HG03045 (cell line): ENCODE measurements around the gene GNLY.
"Not testable (repeated sequence)": the region's sequence is repeated elsewhere in the genome, so short reads cannot be mapped to it uniquely, and the experiment has no call there.

Source experiments
- ATAC-seq: cut with Tn5 transposase; IDR thresholded peaks from one replicate; pipeline ENCODE4 v1.9.1; 2021; ENCODE audit warnings: mild to moderate bottlenecking, moderate library complexity; ENCODE audit not compliant: unreplicated experiment

Gene GNLY

DNA sequence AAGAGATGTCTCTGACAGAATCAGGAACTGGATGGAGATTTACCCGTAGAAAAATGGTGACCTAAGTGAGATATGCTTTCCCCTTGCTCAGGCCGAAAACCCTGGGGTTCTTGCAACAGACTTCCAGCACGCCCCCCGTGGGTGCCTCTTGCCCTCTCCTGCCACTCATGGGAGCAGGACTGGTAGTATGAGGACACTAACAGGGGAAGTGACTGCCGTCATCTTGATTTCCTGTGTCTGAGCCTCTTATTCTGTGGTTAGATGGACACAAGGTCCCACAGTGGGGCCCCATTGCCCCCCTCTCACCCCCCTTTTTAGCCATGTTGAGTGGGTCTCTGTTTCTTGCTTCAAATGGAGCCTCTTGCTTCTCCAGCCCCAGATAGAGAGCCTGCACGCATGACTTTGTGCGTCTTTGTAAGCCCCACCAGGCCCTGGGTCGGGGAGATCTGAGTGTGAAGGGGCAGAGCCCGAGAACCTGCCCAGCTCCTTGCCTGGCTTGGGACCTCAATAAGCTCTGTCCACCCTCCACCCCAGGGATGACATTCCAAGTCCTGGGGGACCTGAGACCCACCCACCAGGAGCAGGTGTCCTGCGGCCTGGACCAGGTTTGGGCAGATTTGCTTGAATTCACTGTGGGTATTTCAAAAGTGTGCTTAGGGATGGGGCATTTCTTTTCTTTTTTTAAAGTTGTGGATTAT is 12.6 kb downstream of the GNLY start:
- no peak for ATAC-seq

DNA sequence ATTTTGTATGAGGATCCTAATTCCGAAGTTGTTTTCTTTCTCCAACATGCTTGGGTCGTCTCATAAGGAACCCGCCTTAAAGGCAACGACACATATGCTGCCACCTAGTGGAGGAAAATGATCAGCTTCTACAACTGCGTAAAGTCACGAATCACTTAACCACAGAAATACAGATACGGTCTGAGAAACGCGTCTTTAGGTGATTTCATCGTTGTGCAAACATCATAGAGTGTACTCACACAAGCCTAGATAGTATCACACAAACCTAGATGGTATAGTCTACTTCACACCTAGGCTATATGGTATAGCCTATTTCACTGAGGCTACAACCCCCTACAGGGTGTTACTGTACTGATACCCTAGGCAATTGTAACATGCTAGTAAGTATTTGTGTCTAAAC is 13.1 kb downstream of the GNLY start:
- ATAC-seq, result peak; percentile 65

DNA sequence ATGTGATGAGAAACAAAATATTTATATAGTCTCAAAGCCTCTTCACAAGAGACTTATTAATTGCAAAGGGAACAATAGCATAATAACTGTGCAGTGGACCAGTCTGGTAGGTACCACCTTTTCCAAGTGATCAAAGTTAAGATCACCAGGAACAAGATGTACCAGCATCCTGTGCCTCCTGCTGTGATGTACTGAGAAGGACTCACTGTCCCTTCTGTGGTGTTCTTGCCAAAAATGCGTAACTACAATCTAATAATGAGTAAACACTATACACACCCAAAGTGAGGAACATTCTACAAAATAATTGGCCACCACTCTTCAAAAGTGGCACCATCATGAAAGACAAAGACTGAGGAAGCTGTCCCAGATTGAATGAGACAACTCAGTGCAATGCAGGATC is 14.5 kb downstream of the GNLY start:
- no peak for ATAC-seq

DNA sequence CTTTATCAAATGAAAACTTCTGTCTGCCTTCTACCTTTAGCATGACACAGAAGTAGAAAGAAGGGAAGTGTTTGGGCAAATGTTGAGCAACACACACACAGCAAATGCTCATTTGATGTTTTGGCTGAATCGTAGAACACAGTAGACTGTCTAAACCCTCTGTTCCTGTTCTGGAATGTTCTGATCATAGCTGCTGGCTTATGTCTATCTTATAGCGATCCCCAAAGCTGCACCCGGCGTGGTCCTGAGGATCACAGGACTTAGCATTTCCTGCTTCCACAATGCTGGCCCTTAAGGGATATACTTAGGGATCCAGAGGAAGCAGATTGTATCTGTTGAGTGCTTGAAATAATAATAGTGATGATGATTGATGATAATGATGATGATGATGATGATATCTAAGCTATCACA is 15.2 kb downstream of the GNLY start:
- ATAC-seq, result no peak

DNA sequence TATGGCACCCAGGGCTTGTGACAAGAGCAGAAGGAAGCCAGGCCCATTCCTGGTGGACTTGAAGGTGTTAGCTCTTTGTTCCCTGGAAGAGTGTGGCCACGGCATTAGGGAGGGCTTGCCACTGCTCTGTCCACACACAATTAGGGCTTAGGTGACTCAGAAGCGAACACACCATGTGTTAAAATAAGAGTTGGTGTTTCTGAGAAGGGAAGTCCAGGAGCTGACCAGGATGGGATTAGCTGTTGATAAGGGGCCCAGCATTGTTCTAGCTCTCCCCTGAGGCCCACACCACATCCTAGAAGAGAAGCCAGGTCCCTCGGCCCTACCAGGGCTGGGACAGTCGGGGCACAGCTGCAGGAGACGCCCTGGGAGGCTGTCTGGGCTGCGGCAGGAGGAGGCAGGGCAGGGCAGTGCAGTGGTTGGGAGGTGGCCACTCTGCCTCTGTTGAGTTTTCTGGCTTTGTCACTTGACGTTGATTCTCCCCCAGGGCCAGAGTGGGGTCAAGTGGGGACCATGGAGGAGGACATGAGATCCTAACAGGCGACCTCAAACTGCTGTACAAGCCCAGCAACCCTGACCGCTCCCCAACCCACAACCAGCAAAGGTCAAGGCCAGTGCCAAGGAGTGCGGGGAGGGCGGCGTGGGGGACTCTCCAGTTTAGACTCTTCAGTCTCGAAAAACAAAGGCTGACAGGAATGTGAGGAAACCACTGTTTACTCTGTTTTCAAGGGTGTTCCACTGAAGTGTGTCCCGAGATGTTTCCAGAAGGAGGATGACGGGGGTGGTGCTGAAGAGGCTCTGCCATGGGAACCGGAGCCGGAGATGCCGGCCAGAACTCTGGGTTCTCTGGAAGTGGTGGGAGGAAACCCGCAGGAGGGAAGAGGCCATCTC is 16.8 kb downstream of the GNLY start:
- no peak for ATAC-seq

DNA sequence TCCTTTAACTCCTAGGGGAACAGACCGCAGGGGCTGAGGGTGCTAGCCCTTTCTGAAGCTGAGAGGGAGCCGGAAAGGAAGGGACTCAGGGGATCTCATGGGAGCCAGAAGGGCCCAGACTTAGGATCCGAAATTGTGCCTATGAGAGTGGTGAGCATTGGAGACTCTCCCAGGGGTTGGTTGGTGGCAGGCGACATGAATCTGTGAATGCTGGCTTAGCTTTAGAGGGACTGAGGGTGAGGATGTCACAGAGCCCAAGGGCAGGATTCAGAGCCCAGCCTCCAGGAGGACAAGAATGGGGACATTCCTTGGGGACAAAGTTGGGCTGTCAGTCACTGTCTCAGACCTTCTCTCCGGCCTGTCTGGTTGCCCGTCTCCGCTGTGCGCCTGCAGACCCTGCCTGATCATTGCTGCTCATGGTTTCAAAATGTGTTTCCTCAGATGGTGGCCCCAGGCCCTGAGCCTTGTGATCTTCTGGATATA is 17.5 kb downstream of the GNLY start:
- ATAC-seq, result no peak

DNA sequence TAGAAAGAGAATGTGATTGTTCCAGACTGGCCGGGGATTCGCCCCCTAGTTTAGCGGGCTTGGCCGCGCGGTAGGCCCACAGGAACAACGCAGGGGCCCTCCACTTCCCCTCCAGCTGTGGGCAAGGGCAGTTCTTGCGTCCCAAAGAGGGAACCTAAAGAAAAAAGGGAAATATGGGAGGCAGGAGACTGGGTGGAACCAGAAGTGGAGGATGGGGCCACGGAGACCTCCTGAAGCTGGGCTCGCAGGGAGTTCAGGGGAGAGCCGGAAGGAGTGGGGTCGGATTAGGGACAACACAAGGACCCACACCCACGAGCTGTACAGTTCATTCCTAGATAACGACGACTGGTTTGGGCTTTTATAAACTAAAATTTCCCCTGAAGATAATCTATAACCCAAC is 18.2 kb downstream of the GNLY start:
- ATAC-seq, result no peak

DNA sequence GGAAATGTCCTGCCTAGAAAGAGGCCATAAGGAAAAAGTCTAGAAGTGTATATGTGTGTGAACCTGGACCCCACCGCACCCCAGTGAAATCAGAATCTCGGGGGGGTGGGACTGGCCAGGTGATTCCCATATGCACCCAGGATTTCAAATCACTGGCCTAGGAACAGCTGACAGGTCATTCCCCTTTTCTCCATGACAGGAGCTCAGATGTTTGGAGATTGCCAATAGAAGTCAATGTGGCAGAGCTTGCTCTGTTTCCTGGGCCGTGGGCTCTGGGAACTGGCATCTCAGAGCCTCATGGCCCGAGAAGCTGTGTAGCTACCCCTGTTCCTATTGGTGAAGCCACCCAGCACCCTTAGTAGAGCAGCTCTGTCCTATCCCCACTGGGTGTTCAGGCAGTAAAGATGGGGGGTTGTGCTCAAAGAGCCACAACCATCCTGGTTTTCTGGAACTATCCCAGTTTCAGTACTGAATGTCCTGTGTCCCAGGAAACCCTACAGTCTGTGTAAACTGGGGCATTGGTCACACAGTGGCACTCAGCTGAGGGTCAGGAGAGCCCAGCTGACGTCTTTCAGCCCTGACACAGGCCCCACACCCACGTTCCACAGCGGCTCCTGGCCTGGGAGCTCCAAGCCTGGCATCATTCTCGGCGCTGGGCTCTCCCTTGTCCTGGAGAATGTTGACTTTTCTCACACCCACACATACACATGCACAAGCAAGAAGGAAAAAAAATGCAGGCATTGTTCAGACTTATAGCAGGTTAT is 18.9 kb downstream of the GNLY start:
- no peak for ATAC-seq

DNA sequence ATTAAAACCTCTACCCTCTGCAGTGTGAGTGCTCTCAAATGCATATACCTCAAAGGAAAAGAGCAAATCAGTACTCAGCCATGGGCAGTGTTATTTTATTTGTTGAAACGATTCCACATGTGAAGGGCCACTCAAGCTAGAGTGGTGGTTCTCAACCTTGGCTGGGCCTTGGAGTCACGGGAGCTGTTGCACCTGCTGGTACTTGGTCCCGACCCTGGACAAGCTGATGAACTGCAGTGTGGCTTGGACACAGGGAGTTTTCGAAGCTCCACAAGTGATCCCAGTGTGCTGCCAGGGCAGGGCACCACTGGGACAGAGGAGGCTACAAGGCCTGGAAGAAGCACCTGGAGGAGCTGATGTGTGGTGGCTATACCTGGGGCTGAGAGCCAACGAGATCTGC is 19.7 kb downstream of the GNLY start:
- ATAC-seq, result no peak

DNA sequence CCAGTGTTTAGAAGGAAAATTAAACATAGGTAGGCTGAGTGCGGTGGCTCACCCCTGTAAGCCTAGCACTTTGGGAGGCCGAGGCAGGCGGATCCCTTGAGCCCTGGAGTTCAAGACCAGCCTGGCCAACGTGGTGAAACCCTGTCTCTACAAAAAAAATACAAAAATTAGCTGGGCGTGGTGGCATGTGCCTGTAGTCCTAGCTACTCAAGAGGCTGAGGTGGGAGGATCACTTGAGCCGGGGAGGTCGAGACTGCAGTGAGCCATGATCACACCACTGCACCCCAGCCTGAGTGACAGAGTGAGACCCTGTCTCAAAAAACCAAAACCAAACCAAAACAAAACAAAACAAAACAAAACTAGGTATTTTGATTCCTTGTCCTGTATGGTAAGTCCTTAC is 20.3 kb downstream of the GNLY start:
- not testable (repeated sequence) for ATAC-seq

DNA sequence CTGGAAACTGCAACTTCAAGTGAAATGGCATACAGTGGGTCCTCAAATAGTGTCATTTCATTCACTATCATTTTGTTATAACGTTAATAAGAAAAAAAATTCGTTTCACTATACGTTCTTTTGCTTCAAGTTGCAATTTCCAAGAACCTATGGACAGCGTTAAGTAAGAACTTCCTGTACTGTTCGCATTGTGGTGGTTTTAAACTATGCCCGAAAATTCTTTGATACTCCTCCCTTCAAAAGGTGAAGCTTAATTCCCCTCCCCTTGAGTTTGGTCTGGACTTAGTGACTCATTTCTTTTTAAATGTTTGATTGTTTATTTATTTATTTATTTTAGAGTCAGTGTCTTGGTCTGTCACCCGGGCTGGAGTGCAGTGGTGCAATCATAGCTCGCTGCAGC is 20.7 kb downstream of the GNLY start:
- ATAC-seq, result no peak

DNA sequence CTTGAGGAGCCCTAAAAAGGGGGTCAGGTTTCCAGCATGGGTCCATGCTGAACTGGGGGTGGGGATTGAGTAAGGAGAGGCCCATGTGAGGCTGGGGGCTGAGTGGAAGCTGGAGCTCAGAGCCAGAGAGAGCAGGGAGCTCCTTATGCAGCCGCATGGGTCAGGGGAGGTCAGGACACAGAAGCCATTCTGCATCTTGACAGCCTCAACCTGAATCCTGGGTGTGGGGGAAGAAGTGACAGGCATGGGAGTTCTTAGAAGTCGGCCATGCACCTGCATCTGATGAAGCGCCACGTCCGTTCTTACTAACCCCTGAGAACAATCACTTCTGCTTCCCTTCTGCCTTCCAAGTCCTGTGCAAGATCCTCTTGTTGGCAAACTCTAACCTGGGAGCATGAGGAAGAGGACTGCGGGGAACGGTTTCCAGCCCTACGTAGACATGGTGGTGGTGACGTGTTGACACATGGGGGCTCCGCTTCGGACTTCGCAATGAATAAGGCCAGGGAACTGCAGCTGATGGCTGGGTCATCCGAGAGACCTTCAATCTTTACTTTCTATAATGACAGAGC is 22.3 kb downstream of the GNLY start:
- ATAC-seq, result no peak

DNA sequence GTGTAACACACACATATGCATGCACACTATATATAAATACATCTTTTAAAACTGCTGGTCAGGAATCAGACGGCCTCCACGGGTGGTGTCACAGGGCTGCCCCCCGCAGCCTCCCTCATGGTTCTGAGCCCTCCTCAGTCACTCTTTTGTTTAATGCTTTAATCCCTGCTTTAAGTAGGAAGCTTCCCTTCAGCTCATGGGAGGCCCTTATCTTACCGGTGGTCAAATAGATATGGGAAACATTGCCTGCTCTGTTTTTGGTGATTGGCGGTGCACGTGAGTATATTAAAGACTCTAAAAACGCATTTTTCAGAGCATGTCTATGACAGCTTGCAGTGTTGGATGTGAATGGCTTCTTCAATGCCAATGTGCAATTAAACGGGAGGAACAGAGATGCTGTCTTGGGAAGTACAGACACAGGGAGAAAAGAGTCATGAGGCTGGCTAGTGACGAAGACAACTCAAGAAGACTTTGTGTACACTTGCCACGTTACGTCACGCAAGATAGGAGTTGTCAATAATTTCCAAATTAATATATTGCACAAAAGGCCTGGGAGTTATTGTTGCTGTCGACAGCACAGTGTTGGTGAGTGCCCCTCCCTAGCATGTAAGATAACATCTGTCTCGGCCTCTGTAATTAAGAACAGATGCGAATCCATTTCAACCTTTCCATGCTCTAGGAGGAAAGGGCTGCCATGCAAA is 23.3 kb downstream of the GNLY start:
- ATAC-seq, result no peak

DNA sequence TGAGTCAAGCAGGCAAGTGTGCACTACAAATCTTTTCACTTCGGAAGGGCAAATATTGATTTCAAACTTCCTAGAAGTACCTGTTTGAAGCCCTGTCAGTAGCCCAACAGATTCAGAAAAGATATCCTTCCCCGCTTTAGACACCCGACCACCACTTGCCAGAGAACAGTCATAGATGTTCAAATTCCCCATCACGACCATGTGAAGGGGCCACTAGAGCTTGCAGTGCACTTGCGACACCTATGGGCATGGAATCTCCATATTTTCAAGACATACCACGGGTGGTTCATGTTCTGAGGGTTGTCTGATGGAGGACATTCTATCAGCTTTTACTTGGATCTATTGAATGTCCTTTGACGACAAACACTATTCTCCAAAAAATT is 23.8 kb downstream of the GNLY start:
- no peak for ATAC-seq

DNA sequence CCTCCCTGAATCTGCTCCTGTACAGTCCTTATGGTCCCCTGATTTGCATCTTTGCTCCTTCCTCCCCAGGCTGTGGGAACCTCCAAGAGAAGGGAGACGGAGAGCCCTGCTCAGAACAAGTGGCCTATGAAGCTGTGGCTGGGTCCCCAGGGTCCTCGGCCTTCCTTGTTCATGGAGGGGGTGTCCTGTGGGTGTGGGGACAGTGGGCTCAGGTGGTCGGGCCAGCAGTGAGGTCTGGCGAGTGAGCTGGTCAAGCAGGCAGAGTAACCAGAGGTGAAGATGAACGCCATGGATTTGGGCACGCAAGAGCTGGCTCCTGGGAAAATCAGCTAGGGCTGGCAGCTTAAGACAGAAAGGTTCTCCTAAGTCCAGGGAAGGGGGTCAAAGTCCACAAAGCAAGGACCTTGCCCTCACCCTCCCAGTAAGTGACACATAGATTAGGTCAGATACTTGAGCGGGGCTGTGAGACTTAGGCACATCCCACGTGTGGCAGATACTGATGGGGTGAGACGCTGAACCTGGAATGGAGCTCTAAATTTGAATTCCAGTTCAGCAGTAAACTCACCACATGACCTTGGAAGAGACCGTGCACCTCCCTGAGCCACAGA is 24.8 kb downstream of the GNLY start:
- no peak for ATAC-seq

DNA sequence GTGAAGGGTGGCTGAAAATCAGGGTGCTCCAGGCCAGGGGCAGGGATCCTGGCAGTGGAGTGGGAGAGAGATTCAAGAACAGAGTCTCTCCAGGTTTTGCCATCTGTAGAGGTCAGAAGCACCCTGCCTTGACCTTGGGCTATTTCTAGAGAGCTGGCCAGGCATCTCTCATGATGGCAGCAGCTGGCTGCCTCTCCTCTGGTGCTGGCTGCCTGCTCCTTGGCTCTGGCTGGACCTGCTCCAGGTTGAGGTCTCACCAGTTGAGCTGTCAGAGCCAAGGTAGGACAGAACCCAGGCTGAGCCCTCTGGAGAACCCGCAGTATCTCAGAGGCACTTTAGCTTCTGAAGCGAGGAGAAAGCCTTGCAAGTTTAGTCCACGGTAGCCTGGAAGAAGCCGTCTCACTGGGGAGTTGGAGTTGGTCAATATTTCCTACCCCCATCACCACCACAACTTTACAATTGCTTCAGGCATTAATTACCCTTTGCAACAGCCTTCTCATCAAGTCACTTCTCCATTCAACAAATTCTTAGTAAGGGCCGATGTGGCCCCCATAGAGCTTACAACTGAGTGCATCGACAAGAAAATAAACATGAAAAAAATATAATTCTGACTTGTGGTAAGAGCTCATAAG is 25.6 kb downstream of the GNLY start:
- no peak for ATAC-seq

DNA sequence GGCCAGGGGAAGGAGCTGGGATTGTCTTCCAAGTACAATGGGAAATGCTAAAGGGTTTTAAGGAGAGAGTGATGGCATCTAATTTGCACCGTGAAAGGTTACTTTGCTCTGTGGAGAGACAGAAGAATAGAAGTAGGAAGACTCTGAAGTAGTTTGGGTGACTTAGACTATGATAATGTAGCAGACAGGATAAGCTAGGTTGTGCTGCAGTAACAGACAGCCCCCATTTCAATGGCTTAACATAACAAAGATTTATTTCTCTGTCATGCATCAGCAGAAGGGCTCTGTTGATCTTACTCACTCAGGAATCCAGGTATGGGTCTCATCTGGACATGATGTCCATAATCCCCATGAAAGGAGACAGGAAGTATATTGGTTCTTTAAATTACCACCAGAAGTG is 26.4 kb downstream of the GNLY start:
- ATAC-seq, result no peak

DNA sequence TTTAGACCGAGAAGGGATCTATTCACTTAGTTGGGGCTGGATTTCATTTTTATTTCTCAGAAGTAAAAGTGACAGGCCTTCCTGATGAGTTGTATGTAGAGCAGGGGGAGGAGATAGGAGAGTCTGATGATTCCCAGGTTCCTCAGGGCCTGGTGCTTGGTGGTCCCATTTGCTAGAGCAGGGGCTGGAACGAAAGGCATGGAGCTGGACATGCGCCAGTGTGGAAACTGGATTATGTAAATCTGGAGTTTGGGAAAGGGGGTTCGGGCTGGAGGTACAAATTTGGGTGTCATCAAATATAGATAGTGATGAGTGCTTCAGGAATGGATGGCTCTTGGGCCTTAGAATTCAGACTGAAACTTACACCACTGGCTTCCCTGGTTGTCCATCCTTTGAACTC is 27.5 kb downstream of the GNLY start:
- ATAC-seq, result no peak

DNA sequence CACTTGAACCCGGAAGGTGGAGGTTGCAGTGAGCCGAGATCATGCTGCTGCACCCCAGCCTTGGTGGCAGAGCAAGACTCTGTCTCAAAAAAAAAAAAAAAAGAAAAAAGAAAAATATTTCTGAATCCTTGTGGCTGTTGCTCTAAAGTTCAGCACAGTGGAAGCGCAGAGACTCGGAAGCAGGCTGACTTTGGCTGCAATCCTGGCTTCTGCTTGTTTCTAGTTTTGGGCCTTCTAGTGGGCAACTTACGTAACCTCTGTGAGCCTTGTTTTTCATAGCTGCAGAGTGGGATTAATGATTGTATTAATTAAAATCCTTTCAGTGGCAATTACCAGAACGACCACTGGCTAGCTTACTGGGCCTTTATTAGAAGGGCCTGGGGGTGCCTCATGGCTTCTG is 28.4 kb downstream of the GNLY start:
- no peak for ATAC-seq
